Endothelial cell of umbilical vein (primary cell): ENCODE results near the gene DISP2. TPM values are rescaled to one million over a fixed set of nuclear protein-coding genes. Genes with fewer than 3 reads are reported as not detected.

Source experiments
- BruUV-seq: library from RNA; stranded (reverse); fragments of 400-500 nt; replicated peaks from 2 replicates; lab custom pipeline; 2021; lab: Mats Ljungman, UMichigan
- CTCF ChIA-PET: fragments of 300-600, 350-600 bp; sonication (Branson Sonifier 250); formaldehyde crosslinking; loops from one replicate; lab custom pipeline; 2021; ENCODE audit warnings: antibody characterized with exemption, inconsistent platforms; lab: Charles Lee
- POLR2A ChIA-PET: fragments of 300-600, 350-600 bp; sonication (Branson Sonifier 250); formaldehyde crosslinking; loops from one replicate; lab custom pipeline; 2021; ENCODE audit warnings: antibody characterized with exemption, inconsistent platforms; lab: Charles Lee
- DNase-seq: peaks from one replicate; pipeline ENCODE4 v3.0.0-alpha.2; 2011; ENCODE audit warnings: low read depth, low spot score
- FAIRE-seq: peaks from 2 replicates; lab custom pipeline; 2011; peaks lifted over from hg19 to GRCh38; lab: Jason Lieb, UNC
- H2AFZ ChIP-seq: 2 replicates; pipeline ENCODE4 v1.6.0; 2012; ENCODE audit warnings: low read depth, low read length, control low read depth, inconsistent platforms
- H3K27ac ChIP-seq: 2 replicates; pipeline ENCODE4 v1.5.1; 2011; ENCODE audit warnings: low read depth, mild to moderate bottlenecking, control low read depth, low read length, moderate library complexity; ENCODE audit not compliant: insufficient read depth
- H3K27me3 ChIP-seq, 2 experiments: 2 replicates each; pipeline versions ENCODE4 v1.6.0 to v1.6.1; 2011; ENCODE audit warnings: low read length in 2 of 2, mixed read lengths in 1 of 2; ENCODE audit not compliant: control insufficient read depth in 2 of 2, insufficient read depth in 2 of 2
- H3K36me3 ChIP-seq, 2 experiments: 2 replicates in 1 of 2; 3 replicates in 1 of 2; pipeline ENCODE4 v1.5.1; 2011; ENCODE audit warnings: low read length in 2 of 2, mild to moderate bottlenecking in 1 of 2, moderate library complexity in 1 of 2; ENCODE audit not compliant: control insufficient read depth in 2 of 2, insufficient read depth in 2 of 2; ENCODE audit errors: extremely low read depth in 1 of 2
- H3K4me1 ChIP-seq: 3 replicates; pipeline ENCODE4 v1.5.1; 2011; ENCODE audit warnings: mild to moderate bottlenecking, low read length; ENCODE audit not compliant: control insufficient read depth, insufficient read depth; ENCODE audit errors: extremely low read depth
- H3K4me2 ChIP-seq: 2 replicates; pipeline ENCODE4 v1.6.1; 2011; ENCODE audit warnings: low read length, control low read depth, mixed read lengths; ENCODE audit not compliant: insufficient read depth
- H3K4me3 ChIP-seq, 3 experiments: fragments of 200-600 bp in 1 of 3; sonication (generic), shearing (Covaris generic) in 1 of 3; replicated peaks in 1 of 3; 2 replicates each; pipeline ENCODE4 v1.5.1; 2011 to 2016; ENCODE audit warnings: control low read depth in 3 of 3, low read length in 3 of 3, mild to moderate bottlenecking in 2 of 3, inconsistent platforms in 1 of 3, low read depth in 1 of 3, moderate library complexity in 1 of 3; ENCODE audit not compliant: insufficient read depth in 1 of 3
- H3K79me2 ChIP-seq: 2 replicates; pipeline ENCODE4 v1.6.0; 2012; ENCODE audit warnings: low read length, inconsistent platforms; ENCODE audit not compliant: control insufficient read depth, insufficient read depth
- H3K9ac ChIP-seq: replicated peaks from 2 replicates; pipeline ENCODE3; 2011; ENCODE audit warnings: low read length, control low read depth; ENCODE audit not compliant: insufficient read depth; ENCODE audit errors: extremely low read depth
- H3K9me1 ChIP-seq: replicated peaks from 3 replicates; pipeline ENCODE4 v1.6.0; 2011; ENCODE audit warnings: mild to moderate bottlenecking, low read length; ENCODE audit not compliant: control insufficient read depth, insufficient read depth; ENCODE audit errors: extremely low read depth
- H3K9me3 ChIP-seq: replicated peaks from 2 replicates; pipeline ENCODE4 v1.5.1; 2012; ENCODE audit warnings: low read length, inconsistent platforms; ENCODE audit not compliant: control insufficient read depth, insufficient read depth
- H4K20me1 ChIP-seq: replicated peaks from 2 replicates; pipeline ENCODE3; 2011; ENCODE audit warnings: mild to moderate bottlenecking, low read length; ENCODE audit not compliant: control insufficient read depth, insufficient read depth; ENCODE audit errors: extremely low read depth
- EZH2 ChIP-seq: IDR thresholded peaks from 2 replicates; pipeline ENCODE4 v1.6.1; 2012; ENCODE audit warnings: borderline replicate concordance, low read depth, mild to moderate bottlenecking, moderate library complexity, low read length, inconsistent platforms; ENCODE audit not compliant: severe bottlenecking
- FOS ChIP-seq: IDR thresholded peaks from 2 replicates; pipeline ENCODE4 v1.6.1; 2011; ENCODE audit warnings: mild to moderate bottlenecking, low read length, moderate library complexity, borderline replicate concordance; ENCODE audit not compliant: insufficient read depth
- GATA2 ChIP-seq: IDR thresholded peaks from 2 replicates; pipeline ENCODE4 v1.7.0; 2011; ENCODE audit warnings: low read depth, mild to moderate bottlenecking, moderate library complexity, mixed read lengths, low read length; ENCODE audit not compliant: insufficient read length, insufficient read depth
- JUN ChIP-seq: IDR thresholded peaks from 2 replicates; pipeline ENCODE4 v1.6.1; 2011; ENCODE audit warnings: borderline replicate concordance, low read depth; ENCODE audit not compliant: insufficient read length, insufficient read depth
- MYC ChIP-seq: IDR thresholded peaks from one replicate; pipeline ENCODE4 v1.6.1; 2011; ENCODE audit warnings: mild to moderate bottlenecking, low read depth, low read length
- POLR2A ChIP-seq: IDR thresholded peaks from 2 replicates; pipeline ENCODE4 v1.6.1; 2012; ENCODE audit warnings: low read depth, mild to moderate bottlenecking, control low read depth, low read length
- POLR2AphosphoS5 ChIP-seq: IDR thresholded peaks from 2 replicates; pipeline ENCODE4 v1.6.1; 2012; ENCODE audit warnings: low read depth, mild to moderate bottlenecking, control low read depth, low read length, moderate library complexity; ENCODE audit not compliant: insufficient read depth
- dilution Hi-C: fragments of 300-500 bp; cut with MboI; formaldehyde crosslinking; loops from one replicate; pipeline ENCODE4 v1.15.0; 2019; ENCODE audit warnings: low sequenced_read_pairs; ENCODE audit not compliant: extremely low pct_ligation_motif_present
- intact Hi-C: fragments of 100-400 bp; cut with micrococcal nuclease; formaldehyde crosslinking; loops from one replicate; pipeline ENCODE4 v1.10.0; 2022
- polyA plus RNA-seq, 4 experiments: library from polyadenylated mRNA; depleted of rRNA in 3 of 4; stranded (reverse) in 3 of 4; unstranded in 1 of 4; fragments of >200 nt; gene quantifications; 2 replicates each; pipeline versions ENCODE4 v1.2.1 to v1.2.3, GENCODE V29; 2011 to 2012; ENCODE audit warnings: missing spikeins in 1 of 4
- total RNA-seq: library from RNA; stranded (reverse); gene quantifications from 2 replicates; pipeline ENCODE4 v1.2.3, GENCODE V29; 2021
- TF ChIP-seq, protein P1 (sequence below), 2 donors: IDR thresholded peaks; 1 replicate in 1 of 2; 2 replicates in 1 of 2; pipeline ENCODE4 v1.5.1; 2011; ENCODE audit warnings: low read length in 2 of 2, mild to moderate bottlenecking in 2 of 2, moderate library complexity in 2 of 2, control low read depth in 1 of 2, inconsistent platforms in 1 of 2, low read depth in 1 of 2; ENCODE audit not compliant: insufficient read depth in 1 of 2; ENCODE audit errors: extremely low read depth in 1 of 2
- TF ChIP-seq, protein P2 (sequence below): IDR thresholded peaks from 2 replicates; pipeline ENCODE4 v1.6.1; 2011; ENCODE audit not compliant: insufficient read depth, insufficient read length

DISP2 gene
- total and polyA plus RNA-seq, 2 donors (not counting 3 experiments of a cell fraction or from before 2014, with no cell fraction given), result 0.10 to 1.2 TPM

DNA sequence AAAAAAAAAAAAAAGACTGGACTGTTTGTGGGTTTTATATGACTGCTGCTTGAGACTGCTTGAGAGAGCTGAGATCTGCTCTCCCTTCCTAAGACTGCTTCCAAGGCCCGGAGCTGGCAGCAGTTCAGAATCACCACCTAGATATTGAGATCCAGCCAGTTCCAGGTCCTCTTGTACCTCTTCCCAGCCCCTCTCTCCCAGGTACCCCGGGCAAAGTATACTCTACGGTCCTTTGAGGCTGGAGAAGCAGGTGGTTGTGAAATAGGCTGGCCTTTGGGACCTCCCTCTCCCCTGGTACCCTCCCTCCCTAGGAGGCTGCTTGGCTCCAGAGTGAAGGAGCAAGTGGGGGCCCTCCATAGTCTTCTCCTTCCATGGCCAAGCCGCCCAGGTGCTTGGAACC lies 70.2 kb downstream of the DISP2 start:
- intact Hi-C loops, result no loop called here
- no TSS peak for BruUV-seq

More for the DNA sequence above, 70.2 kb downstream of the DISP2 start:
- Histone ChIP-seq H3K36me3 (no peaks in the 10 kb centered on the region), H4K20me1 (no peaks in the 10 kb centered on the region), H3K9me1 (no peaks in the 10 kb centered on the region), H3K9ac (no peak overlapping the region), H3K4me1 (no peaks in the 10 kb centered on the region), H2AFZ (no peak overlapping the region), H3K4me2 (no peak overlapping the region), H3K27ac (no peak overlapping the region), H3K4me3 (no peak overlapping the region), H3K79me2 (no peaks in the 10 kb centered on the region), H3K9me3 (no peaks in the 10 kb centered on the region), H3K27me3 (peaks cover 10 to 22% of the 10 kb centered on the region in 2 experiments)
- dilution Hi-C loops, result no loop called here
- CTCF ChIA-PET, result interaction anchor here (1.0 to 2.0 kb wide), 3 partner anchors 13 to 105 kb away, joined by 3 to 8 read pairs (median 4); partner anchors contain the start of gene BAHD1
- FAIRE-seq, result no peak
- DNase-seq, result no peak
- POLR2A ChIA-PET, result no interaction called here
- TF ChIP-seq GATA2 (no peak), JUN (no peak), MYC (no peak), EZH2 (no peak), POLR2AphosphoS5 (no peak), POLR2A (no peak), FOS (no peak)
- TF ChIP-seq, protein P1, sequence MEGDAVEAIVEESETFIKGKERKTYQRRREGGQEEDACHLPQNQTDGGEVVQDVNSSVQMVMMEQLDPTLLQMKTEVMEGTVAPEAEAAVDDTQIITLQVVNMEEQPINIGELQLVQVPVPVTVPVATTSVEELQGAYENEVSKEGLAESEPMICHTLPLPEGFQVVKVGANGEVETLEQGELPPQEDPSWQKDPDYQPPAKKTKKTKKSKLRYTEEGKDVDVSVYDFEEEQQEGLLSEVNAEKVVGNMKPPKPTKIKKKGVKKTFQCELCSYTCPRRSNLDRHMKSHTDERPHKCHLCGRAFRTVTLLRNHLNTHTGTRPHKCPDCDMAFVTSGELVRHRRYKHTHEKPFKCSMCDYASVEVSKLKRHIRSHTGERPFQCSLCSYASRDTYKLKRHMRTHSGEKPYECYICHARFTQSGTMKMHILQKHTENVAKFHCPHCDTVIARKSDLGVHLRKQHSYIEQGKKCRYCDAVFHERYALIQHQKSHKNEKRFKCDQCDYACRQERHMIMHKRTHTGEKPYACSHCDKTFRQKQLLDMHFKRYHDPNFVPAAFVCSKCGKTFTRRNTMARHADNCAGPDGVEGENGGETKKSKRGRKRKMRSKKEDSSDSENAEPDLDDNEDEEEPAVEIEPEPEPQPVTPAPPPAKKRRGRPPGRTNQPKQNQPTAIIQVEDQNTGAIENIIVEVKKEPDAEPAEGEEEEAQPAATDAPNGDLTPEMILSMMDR (IDR thresholded peaks at IDR 0.05; ENCODE audit: extremely low read depth in 1 of 2, insufficient read depth in 1 of 2, low read depth in 1 of 2, low read length in 2 of 2), result no peak
- TF ChIP-seq, protein P2, sequence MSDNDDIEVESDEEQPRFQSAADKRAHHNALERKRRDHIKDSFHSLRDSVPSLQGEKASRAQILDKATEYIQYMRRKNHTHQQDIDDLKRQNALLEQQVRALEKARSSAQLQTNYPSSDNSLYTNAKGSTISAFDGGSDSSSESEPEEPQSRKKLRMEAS, result no peak

Other genes starting within 250 kb of the DISP2 start
- gene BMF, start 249.3 kb upstream of the DISP2 start, total RNA-seq, result 9.8 and 13.9 TPM in 2 replicates
- 7.4 and 8.6 TPM in 2 replicates for gene BMF, start 249.3 kb upstream of the DISP2 start, polyA plus RNA-seq
- 65.6 and 69.8 TPM in 2 replicates for gene BUB1B, start 197.2 kb upstream of the DISP2 start, total RNA-seq
- gene BUB1B, start 197.2 kb upstream of the DISP2 start, polyA plus RNA-seq, result 10.1 and 12.2 TPM in 2 replicates
- gene PAK6, start 119.2 kb upstream of the DISP2 start, total RNA-seq, result not detected in 2 replicates
- not detected in 2 replicates for gene PAK6, start 119.2 kb upstream of the DISP2 start, polyA plus RNA-seq
- gene ANKRD63, start 75.2 kb upstream of the DISP2 start, total RNA-seq, result not detected in 2 replicates
- not detected in 2 replicates for gene ANKRD63, start 75.2 kb upstream of the DISP2 start, polyA plus RNA-seq
- 1.5 and 4.3 TPM in 2 replicates for gene PLCB2, start 50.3 kb upstream of the DISP2 start, total RNA-seq
- 1.6 and 1.9 TPM in 2 replicates for gene PLCB2, start 50.3 kb upstream of the DISP2 start, polyA plus RNA-seq
- gene INAFM2, start 34.5 kb upstream of the DISP2 start, total RNA-seq, result 23.6 and 24.1 TPM in 2 replicates
- 9.4 and 10.4 TPM in 2 replicates for gene INAFM2, start 34.5 kb upstream of the DISP2 start, polyA plus RNA-seq
- gene CCDC9B, start 17.3 kb upstream of the DISP2 start, total RNA-seq, result 46.0 and 47.3 TPM in 2 replicates
- gene CCDC9B, start 17.3 kb upstream of the DISP2 start, polyA plus RNA-seq, result 4.8 and 7.6 TPM in 2 replicates
- not detected in 2 replicates for gene PHGR1, start 7.2 kb upstream of the DISP2 start, total RNA-seq
- gene PHGR1, start 7.2 kb upstream of the DISP2 start, polyA plus RNA-seq, result not detected in 2 replicates
- gene KNSTRN, start 24.5 kb downstream of the DISP2 start, total RNA-seq, result 54.9 and 61.4 TPM in 2 replicates
- gene KNSTRN, start 24.5 kb downstream of the DISP2 start, polyA plus RNA-seq, result 19.1 and 24.4 TPM in 2 replicates
- gene IVD, start 47.6 kb downstream of the DISP2 start, total RNA-seq, result 62.5 and 64.3 TPM in 2 replicates
- 33.6 and 34.1 TPM in 2 replicates for gene IVD, start 47.6 kb downstream of the DISP2 start, polyA plus RNA-seq
- gene BAHD1, start 82.7 kb downstream of the DISP2 start, total RNA-seq, result 19.1 and 19.7 TPM in 2 replicates
- gene BAHD1, start 82.7 kb downstream of the DISP2 start, polyA plus RNA-seq, result 6.3 and 7.0 TPM in 2 replicates
- gene CHST14, start 112.8 kb downstream of the DISP2 start, total RNA-seq, result 45.9 and 49.2 TPM in 2 replicates
- 35.1 and 38.3 TPM in 2 replicates for gene CHST14, start 112.8 kb downstream of the DISP2 start, polyA plus RNA-seq
- 22.9 and 28.8 TPM in 2 replicates for gene CCDC32, start 206.8 kb downstream of the DISP2 start, total RNA-seq
- 12.0 and 24.0 TPM in 2 replicates for gene CCDC32, start 206.8 kb downstream of the DISP2 start, polyA plus RNA-seq
- gene RPUSD2, start 211.1 kb downstream of the DISP2 start, total RNA-seq, result 10.6 and 11.4 TPM in 2 replicates
- gene RPUSD2, start 211.1 kb downstream of the DISP2 start, polyA plus RNA-seq, result 7.0 and 7.8 TPM in 2 replicates
- gene KNL1, start 236.0 kb downstream of the DISP2 start, total RNA-seq, result 31.8 and 33.8 TPM in 2 replicates
- gene KNL1, start 236.0 kb downstream of the DISP2 start, polyA plus RNA-seq, result 3.7 and 4.0 TPM in 2 replicates